Body of pancreas (tissue), 4 donors: ENCODE results near the gene TAF6. TPM values are rescaled to one million over a fixed set of nuclear protein-coding genes. Genes with fewer than 3 reads are reported as not detected.
"Not testable (repeated sequence)": the region's sequence is repeated elsewhere in the genome, so short reads cannot be mapped to it uniquely, and the experiment has no call there.

Experiments
- ATAC-seq: fragments of 150-250 bp; one replicate; pipeline ENCODE4 v1.9.1; 2016
- DNase-seq, 4 donors: peaks; one replicate each; pipeline ENCODE4 v3.0.0-alpha.2; 2019
- H3K27ac ChIP-seq, 4 donors: fragments of 200-600 bp; sonication (generic); 1 replicate in 3 of 4; 2 replicates in 1 of 4; pipeline versions ENCODE4 v1.5.1 to v1.6.1; 2016 to 2019; ENCODE audit warnings: mild to moderate bottlenecking in 1 of 4, mixed read lengths in 1 of 4, moderate library complexity in 1 of 4
- H3K27me3 ChIP-seq, 2 donors: fragments of 200-600 bp; sonication (generic); one replicate each; pipeline ENCODE4 v1.6.0; 2016; ENCODE audit warnings: mild to moderate bottlenecking in 1 of 2
- H3K36me3 ChIP-seq, 2 donors: fragments of 200-600 bp; sonication (generic); replicated peaks in 1 of 2; 2 replicates each; pipeline ENCODE4 v1.5.1; 2016; ENCODE audit warnings: low read depth in 2 of 2; ENCODE audit not compliant: insufficient read depth in 1 of 2
- H3K4me1 ChIP-seq: fragments of 200-600 bp; sonication (generic); one replicate; pipeline ENCODE4 v1.6.0; 2016
- H3K4me3 ChIP-seq, 2 donors: fragments of 200-600 bp; sonication (generic); 1 replicate in 1 of 2; 2 replicates in 1 of 2; pipeline ENCODE4 v1.5.1; 2016 to 2019
- H3K9me3 ChIP-seq, 3 donors: fragments of 200-600 bp; sonication (generic); 1 replicate in 2 of 3; 2 replicates in 1 of 3; pipeline ENCODE4 v1.5.1; 2016
- CTCF ChIP-seq, 7 experiments: fragments of 450-650 bp in 4 of 7; fragments of 200-600 bp in 3 of 7; sonication (generic) in 3 of 7; IDR thresholded peaks; one replicate each; pipeline ENCODE4 v1.5.1; 2016 to 2019; ENCODE audit warnings: antibody characterized with exemption in 7 of 7
- POLR2A ChIP-seq, 3 donors: fragments of 450-650 bp; IDR thresholded peaks; one replicate each; pipeline ENCODE4 v1.6.1; 2016; ENCODE audit warnings: antibody characterized with exemption in 3 of 3, mild to moderate bottlenecking in 2 of 3
- WGBS, 2 donors: methylation state at CpG; one replicate each; pipeline ENCODE4 v1.1.5; 2017; 5-methylcytosine and 5-hydroxymethylcytosine counted together
- intact Hi-C: fragments of 100-400 bp; cut with DNase I; formaldehyde crosslinking; loops from one replicate; pipeline ENCODE4 v1.15.1; 2023
- total RNA-seq, 2 donors: library from RNA; depleted of rRNA; stranded (reverse); fragments of >200 nt; gene quantifications; one replicate each; pipeline ENCODE4 v1.1.0, GENCODE V29; 2016

Gene TAF6
- total RNA-seq, 2 donors from 2014 or later = 30.4 to 51.7 TPM

GRCh38 chr7:100132126-100132525 is 13.0 kb upstream of the TAF6 start:
- intact Hi-C loops = loop anchor here (10.0 kb wide), 2 partner anchors 83 to 203 kb away; partner anchors contain the start of gene PVRIG
- H3K27ac ChIP-seq = no peak overlapping the region
- TF ChIP-seq CTCF (IDR thresholded peaks at IDR 0.05) (no peak), POLR2A (IDR thresholded peaks at IDR 0.05) (no peak)

GRCh38 chr7:100130608-100131453 is 11.7 kb upstream of the TAF6 start:
- peak; percentile 84 to 92 (median 88) for DNase-seq
- H3K4me3 ChIP-seq = no peak overlapping the region
- no peaks in the 10 kb centered on the region for H3K27me3 ChIP-seq
- TF ChIP-seq CTCF (IDR thresholded peaks at IDR 0.05) (peak; percentile 78 to 98 (median 85)), POLR2A (IDR thresholded peaks at IDR 0.05) (peak in 2 of 3 donors; percentile 30 to 56)
- intact Hi-C loops = loop anchor here (10.0 kb wide), 2 partner anchors 84 to 204 kb away; partner anchors contain the start of gene PVRIG
- peak; percentile 57 for ATAC-seq
- no peaks in the 10 kb centered on the region for H3K9me3 ChIP-seq
- 3 to 5% methylated on average over 24 of the region's 24 CpGs for WGBS, 2 donors
- H3K36me3 ChIP-seq = no peaks in the 10 kb centered on the region
- peak overlapping the region in 3 of 4 donors; percentile 56 to 87 (median 84) for H3K27ac ChIP-seq
- H3K4me1 ChIP-seq = peaks cover 42% of the 10 kb centered on the region

More at GRCh38 chr7:100132126-100132525, 13.0 kb upstream of the TAF6 start:
- no peaks in the 10 kb centered on the region for H3K27me3 ChIP-seq
- H3K9me3 ChIP-seq = no peaks in the 10 kb centered on the region
- no peak for ATAC-seq
- WGBS, 2 donors = 52 to 60% methylated on average over 3 to 7 of the region's 7 CpGs
- DNase-seq = no peak
- H3K4me1 ChIP-seq = peaks cover 36% of the 10 kb centered on the region
- no peaks in the 10 kb centered on the region for H3K36me3 ChIP-seq
- H3K4me3 ChIP-seq = no peak overlapping the region

GRCh38 chr7:100130220-100130607 is 11.1 kb upstream of the TAF6 start:
- H3K27me3 ChIP-seq, H3K4me3 ChIP-seq, ATAC-seq, H3K36me3 ChIP-seq, DNase-seq, H3K9me3 ChIP-seq: not testable (repeated sequence)
- H3K27ac ChIP-seq = peak overlapping the region in 3 of 4 donors; percentile 56 to 87 (median 84)
- WGBS, 2 donors = 90 to 100% methylated on average over 1 of the region's 1 CpG
- intact Hi-C loops = loop anchor here (10.0 kb wide), 2 partner anchors 85 to 205 kb away; partner anchors contain the start of gene PVRIG
- H3K4me1 ChIP-seq = peaks cover 48% of the 10 kb centered on the region

- no peak for DNase-seq
- no peaks in the 10 kb centered on the region for H3K27me3 ChIP-seq
- intact Hi-C loops = no loop called here
- H3K9me3 ChIP-seq = no peaks in the 10 kb centered on the region
- H3K36me3 ChIP-seq = no peaks in the 10 kb centered on the region
- peaks cover 54% of the 10 kb centered on the region for H3K4me1 ChIP-seq
- TF ChIP-seq POLR2A (IDR thresholded peaks at IDR 0.05) (no peak), CTCF (IDR thresholded peaks at IDR 0.05) (no peak)
- 63 to 76% methylated on average over 1 of the region's 1 CpG for WGBS, 2 donors
- ATAC-seq = no peak
- peak overlapping the region in 1 of 4 donors; percentile 99 for H3K27ac ChIP-seq
- no peak overlapping the region for H3K4me3 ChIP-seq
These were observed 9.4 kb upstream of the TAF6 start for GRCh38 chr7:100128637-100128963.

GRCh38 chr7:100127866-100128636 is 8.9 kb upstream of the TAF6 start:
- peak overlapping the region; percentile 94 to 99 (median 98) for H3K27ac ChIP-seq
- TF ChIP-seq CTCF (IDR thresholded peaks at IDR 0.05) (no peak), POLR2A (IDR thresholded peaks at IDR 0.05) (no peak)

More at GRCh38 chr7:100127866-100128636, 8.9 kb upstream of the TAF6 start:
- peaks cover 48% of the 10 kb centered on the region for H3K4me1 ChIP-seq
- H3K4me3 ChIP-seq = peak overlapping the region; percentile 73 to 82
- no peaks in the 10 kb centered on the region for H3K9me3 ChIP-seq
- intact Hi-C loops = no loop called here
- no peaks in the 10 kb centered on the region for H3K27me3 ChIP-seq
- peak in 2 of 4 donors; percentile 26 to 28 for DNase-seq
- no peaks in the 10 kb centered on the region for H3K36me3 ChIP-seq
- 3 to 7% methylated on average over 9 to 37 of the region's 37 CpGs for WGBS, 2 donors
- ATAC-seq = no peak
